DMS53 (cell line): ENCODE data around the gene TTC23L.
"Not testable (repeated sequence)": the region's sequence is repeated elsewhere in the genome, so short reads cannot be mapped to it uniquely, and the experiment has no call there.

Source experiments
- DNase-seq: peaks from one replicate; lab custom pipeline; 2025; lab: John Stamatoyannopoulos, UW

TTC23L gene

DNA sequence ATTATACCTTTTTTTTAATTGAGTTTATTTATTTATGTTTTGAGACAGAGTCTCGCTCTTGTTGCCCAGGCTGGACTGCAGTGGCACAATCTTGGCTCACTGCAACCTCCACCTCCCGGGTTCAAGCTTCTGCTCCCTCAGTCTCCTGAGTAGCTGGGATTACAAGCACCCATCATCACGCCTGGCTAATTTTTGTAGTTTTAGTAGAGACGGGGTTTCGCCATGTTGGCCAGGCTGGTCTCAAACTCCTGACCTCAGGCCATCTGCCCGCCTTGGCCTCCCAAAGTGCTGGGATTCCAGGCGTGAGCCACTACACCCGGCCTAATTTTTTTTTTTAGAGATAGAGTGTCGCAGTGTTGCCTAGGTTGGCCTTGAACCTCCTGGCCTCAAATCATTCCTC lies 84.3 kb downstream of the TTC23L start:
- not testable (repeated sequence) for DNase-seq

GRCh38 chr5:34923694-34924461 lies 84.9 kb downstream of the TTC23L start:
- DNase-seq = peak; percentile 79

DNA sequence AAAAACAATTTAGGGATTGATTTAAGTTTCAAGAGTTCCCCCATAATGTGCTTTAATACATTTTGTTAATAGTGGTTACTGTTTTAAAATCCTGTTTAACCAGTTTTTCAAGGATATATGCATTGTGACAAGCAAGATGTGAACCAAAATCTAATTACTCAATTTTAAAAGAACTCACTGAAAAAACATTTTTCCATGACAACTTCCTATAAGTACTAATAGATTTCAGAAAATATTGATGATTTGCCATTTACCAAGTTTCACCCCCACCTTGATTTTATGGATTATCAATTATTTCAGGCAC lies 85.5 kb downstream of the TTC23L start:
- DNase-seq = peak; percentile 50

DNA sequence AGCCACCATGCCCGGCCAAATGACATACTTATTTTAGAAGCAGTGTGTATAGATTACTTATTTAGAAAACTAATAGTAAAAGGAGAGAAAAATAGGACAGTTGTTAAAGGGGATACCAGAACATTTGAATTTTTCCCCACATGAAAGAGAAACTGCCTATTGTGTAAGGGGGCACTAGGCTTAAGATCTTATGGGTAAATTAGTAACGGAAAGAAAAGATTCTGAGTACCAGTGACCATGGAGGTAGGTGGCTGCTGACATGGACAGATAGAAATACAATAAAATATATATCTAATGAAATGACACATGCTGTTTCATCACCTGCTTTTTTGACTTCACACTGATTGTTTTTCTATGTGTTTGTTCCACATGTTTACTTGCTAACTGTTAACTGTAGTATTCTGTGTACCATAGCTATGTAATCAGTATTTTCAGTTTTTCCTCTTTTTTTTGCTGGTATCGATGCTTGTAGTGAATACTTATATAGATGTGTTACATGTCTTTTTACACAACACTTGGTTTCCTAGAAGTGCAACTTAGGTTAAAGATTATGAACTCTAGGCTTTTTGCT lies 87.4 kb downstream of the TTC23L start:
- no peak for DNase-seq

- peak; percentile 11 for DNase-seq
Observed at GRCh38 chr5:34927785-34928184, 88.8 kb downstream of the TTC23L start.

GRCh38 chr5:34928267-34928666 lies 89.3 kb downstream of the TTC23L start:
- no peak for DNase-seq

GRCh38 chr5:34929134-34929719 lies 90.3 kb downstream of the TTC23L start, which contains the start of gene DNAJC21:
Gene DNAJC21, plus strand, starts transcription at chr5:34929559. Its CDS starts 261 bp downstream, at chr5:34929820.
- DNase-seq = peak; percentile 99

GRCh38 chr5:34929720-34930461 lies 90.9 kb downstream of the TTC23L start:
- DNase-seq = peak; percentile 92

DNA sequence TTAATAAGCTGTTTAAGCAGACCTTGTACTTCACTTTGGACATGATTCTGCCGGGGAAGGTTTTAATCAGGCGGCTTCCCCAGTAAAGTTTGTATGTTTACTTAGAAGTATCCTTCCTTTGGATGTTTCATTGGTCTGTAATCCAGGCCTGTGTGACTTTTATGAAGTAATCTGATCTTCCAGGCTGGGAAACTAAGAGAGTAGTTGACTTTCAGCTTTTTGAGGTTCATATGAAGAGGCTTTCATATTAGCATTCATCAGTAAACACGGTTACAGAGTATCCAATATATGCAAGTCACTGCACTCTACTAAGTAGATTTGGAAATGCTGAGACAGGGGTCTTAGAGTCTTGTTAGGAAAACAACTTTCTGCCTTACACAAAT lies 91.5 kb downstream of the TTC23L start:
- peak; percentile 49 for DNase-seq

DNA sequence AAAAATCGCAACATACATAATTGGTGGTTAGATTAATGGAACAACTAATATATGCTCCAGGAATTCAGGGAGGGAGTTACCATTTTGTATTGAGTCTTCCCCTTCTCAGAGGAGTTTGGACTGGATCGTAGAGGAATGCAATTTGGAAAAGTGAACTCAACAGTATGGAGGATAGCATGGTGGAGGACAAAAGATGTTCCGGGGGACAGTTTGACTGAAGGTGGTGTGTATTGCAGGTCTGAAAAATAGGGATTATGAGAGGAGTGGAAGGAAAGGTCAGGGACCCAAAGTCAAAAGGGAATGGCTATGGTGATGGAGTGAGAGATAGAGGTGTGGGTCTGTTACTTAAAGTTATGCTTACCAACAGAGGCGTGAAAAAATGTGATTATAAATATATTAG lies 91.9 kb downstream of the TTC23L start:
- no peak for DNase-seq

DNA sequence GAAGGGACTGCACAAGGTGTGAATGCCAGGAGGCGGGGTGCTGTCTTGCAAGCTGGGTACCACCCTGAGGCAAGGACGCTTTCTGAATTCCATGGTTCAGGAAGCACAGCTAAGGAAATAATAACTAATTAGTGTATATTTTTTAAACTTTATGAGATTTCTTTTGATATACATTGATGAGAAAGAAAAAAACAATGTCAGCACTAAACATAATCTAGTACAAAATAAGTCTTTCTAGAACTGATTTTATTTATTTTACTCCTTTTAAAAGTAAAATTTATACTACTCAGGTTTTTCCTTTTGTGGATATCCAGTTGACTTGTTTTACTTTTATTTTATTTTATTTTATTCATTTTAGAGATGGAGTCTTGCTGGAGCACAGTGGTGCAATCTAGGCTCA lies 94.0 kb downstream of the TTC23L start:
- DNase-seq = no peak

- no peak for DNase-seq
Observed at GRCh38 chr5:34941936-34942335, 103.0 kb downstream of the TTC23L start.

DNA sequence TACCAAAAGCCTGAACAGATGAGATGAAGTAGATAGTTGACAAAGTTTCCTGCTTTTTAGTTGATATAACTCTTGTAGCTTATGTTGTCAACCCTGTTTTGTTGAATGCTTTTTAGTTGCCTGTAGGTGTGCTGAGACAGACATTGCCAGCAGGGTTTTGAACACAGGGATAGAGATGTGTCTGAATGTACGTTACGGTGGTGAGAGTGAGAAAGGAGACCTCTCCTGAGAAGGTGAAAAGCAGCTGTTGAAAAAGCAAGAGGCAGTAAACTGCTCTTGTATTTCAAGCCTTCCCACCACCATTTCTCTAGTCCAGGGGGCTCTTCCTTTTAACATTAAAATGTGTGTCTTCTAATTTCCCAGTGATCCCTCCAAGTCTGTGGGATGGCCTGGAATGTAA lies 105.1 kb downstream of the TTC23L start:
- DNase-seq = no peak

DNA sequence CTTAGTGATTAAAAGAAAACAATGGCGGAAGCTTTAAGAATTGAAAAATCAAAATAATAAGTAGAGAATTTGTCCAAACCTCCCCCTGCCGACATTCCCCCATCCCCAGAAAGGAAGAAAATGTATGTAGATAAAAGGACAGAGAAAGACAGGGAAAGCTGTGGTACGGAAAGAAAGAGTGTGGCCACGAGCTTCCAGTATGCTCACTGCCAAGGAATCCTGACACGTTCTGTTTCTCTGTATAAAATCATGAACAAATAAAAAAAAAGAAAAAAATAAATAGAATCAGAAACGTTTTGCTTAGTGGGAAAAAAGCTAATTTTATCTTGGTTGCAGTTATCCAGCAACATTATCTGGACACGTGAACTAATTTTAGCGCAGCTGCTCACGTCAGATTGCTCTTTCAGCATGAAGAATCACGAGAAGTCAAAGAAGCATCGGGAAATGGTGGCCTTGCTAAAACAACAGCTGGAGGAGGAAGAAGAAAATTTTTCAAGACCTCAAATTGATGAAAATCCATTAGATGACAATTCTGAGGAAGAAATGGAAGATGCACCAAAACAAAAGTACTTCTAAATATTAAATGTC lies 105.6 kb downstream of the TTC23L start:
- no peak for DNase-seq
